Adipose tissue (tissue), 3 donors: Measurements from ENCODE around the gene TVP23A. TPM values are rescaled to one million over a fixed set of nuclear protein-coding genes. Genes with fewer than 3 reads are reported as not detected.

Source experiments
- H3K27ac ChIP-seq: one replicate; pipeline ENCODE4 v1.5.1; 2013; ENCODE audit warnings: low read depth, low read length
- WGBS, 3 donors: extraction: QIAGEN DNeasy Blood & Tissue Kit; methylation state at CpG; one replicate each; pipeline ENCODE4 v1.1.7; 2013; 5-methylcytosine and 5-hydroxymethylcytosine counted together
- polyA plus RNA-seq, 3 donors: library from polyadenylated mRNA; stranded (reverse); fragments of 200-250 nt; gene quantifications; one replicate each; pipeline ENCODE4 v1.2.3, GENCODE V29; 2013
- donor health status: healthy with polysubstance abuse.
- donor health status: Bipolar disorder and iron deficiency.
- donor health status: healthy.

The TVP23A gene
- polyA plus RNA-seq, 3 donors, result 0.06 to 0.56 (median 0.49) TPM

DNA sequence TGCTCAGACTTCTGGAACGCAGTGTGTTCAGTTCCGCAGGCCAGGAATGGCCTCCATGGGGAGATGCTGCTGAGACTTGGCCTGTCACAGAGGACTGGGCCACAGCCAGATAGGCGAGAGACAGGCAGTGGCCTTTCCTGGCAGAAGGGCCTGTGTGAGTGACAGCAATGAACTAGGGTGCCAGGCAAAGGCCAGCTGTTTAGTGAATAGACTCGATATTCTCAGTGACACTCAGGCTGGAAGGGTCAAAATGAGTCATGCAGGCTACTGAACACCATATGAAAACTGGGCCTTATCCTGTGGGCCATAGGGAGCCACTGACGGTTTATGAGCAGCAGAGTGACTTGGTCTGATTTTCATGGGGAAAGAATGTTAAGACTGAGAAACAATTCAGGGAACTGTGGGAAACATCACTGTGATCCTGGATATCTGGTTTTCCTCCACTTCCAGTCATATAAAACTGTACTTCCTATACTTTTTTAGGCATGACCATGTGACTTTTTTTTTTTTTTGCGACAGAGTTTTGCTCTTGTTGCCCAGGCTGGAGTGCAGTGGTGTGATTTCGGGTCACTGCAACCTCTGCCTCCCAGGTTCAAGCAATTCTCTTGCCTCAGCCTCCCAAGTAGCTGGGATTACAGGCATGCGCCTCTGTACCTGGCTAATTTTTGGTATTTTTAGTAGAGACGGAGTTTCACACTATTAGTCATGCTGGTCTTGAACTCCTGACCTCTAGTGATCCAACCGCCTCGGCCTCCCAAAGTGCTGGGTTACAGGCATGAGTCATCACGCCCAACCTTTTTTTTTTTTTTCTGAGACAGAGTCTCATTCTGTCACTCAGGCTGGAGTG lies 80.1 kb downstream of the TVP23A start:
- 45 to 61% (median 54%) methylated on average over 11 to 12 of the region's 12 CpGs for WGBS, 3 donors
- no peak overlapping the region for H3K27ac ChIP-seq

DNA sequence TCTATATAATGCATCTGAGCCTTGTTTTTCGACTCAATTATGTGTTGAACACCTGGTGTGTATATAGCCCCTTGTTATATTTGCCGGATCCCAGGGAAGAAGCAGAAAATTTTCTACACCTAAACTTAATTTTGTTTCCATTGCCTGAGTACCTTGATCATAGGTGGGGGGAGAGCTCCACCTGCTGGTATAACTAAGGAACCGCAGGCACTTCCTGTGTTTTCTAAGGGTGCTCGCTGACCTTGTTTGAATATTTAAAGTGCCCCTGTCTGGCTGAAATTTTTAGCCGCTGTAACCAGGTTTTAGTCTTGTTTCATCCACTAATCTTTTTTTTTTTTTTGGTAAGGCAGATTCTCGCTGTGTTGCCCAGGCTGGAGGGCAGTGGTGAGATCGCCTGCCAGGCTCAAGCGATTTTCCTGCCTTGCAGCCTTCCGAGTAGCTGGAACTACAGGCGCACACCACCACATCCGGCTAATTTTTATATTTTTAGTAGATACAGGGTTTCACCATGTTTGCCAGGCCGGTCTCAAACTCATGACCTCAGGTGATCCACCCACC lies 81.4 kb downstream of the TVP23A start:
- H3K27ac ChIP-seq, result no peak overlapping the region
- WGBS, 3 donors, result 21 to 29% (median 27%) methylated on average over 12 of the region's 12 CpGs

DNA sequence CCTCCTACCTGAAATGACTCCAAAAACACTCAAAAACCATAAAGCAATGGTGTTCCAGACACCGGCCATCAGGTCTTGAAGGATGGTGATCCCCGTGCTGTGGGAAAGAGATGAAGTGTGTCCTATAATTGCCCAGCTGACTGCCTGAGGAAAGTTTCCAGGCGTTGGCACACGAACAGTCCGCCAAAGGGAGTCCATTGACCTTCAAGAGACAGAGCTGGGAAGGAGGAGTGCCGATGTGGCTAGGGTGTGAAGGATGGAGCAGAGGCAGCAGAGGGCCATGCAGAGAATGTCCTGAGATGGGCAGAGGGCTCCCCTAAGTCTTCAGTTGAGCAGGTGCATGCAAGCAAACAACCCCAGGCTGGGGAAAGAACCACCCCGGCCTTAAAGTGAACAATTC lies 86.8 kb downstream of the TVP23A start:
- 62 to 90% (median 88%) methylated on average over 7 of the region's 7 CpGs for WGBS, 3 donors
- no peak overlapping the region for H3K27ac ChIP-seq

DNA sequence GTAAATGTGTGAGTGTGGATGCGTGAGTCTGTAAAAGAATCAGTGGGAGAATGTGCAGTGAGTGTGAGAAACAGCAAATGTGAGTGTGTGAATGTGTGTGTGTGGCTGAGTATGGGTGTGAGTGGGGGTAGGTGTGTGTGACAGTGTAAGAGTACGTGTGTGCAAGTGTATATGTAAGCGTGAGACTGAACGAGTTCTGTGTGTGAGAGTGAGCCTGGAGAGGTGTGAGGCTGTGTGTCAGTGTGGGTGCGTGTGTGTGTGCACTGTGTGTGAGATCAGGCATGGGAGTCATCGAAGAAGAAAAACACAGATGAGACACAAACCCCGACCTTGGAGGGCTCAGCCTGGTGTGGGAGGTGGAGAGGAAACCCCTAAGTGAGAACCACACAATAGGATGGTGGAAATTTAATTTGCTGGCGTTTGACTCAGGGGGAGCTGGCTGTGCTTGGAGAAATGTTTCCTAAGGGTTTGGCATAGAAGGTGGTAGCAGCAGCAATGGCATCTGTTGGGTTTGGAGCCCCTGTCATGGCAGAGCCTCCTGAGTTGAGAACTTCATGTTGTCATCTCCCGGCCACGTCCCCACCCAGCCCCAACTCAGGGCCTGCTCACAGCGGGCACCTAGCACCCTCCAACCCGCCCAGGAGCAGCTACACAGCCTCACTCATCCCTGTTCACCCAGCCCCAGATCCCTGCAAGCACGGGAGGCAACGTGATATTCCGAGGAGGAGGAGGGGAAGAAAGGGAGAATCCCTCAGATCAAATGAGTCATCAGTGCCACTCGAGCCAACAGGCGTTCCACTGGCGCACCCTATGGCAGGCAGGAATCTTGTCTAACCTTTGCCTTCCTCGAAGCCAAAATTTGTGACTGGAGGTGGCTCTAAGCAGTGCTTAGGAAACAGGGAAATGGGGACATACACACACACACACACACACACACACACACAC lies 89.2 kb downstream of the TVP23A start:
- 74 to 79% (median 78%) methylated on average over 19 of the region's 19 CpGs for whole genome bisulfite sequencing, 3 donors

DNA sequence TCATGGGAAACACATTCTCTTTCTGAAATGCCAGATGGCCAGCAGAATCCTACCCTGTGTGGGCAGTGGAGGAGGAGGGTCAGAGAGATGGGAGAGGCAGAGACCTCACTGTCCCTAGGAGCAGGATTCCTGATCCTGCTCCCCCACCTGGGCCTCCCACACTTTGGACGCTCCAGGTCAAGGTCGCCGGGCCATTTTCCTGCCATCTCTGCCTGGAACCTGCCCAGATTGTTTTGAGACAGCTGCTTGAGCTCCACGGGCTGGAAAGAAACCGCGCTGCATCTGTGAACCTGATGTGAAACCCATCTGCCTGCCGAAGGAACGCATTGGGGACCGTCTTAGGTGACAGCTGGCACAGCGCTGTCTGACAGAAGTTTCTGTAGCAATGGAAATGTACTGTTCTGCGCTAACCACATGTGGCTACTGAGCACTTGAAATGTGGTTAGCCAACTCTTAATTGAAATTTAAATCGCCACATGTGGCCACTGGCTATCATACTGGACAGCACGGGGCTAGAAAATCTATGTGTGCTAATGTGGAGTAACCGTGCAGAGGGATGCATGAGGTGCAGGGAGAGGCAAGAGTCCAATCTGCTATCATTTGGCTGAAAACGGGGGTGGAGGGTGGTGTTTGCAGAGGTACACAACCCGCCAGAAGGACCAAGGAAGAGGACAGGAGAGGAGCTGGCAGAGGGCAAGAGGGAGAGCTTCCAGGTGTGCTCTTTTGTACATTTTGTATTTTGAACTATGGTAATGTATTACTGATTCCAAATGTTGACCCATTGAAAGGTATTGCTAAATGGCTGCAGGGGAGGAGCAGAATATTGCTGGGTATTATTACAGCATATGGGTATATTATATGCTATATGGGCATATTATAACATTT lies 90.3 kb downstream of the TVP23A start:
- no peak overlapping the region for H3K27ac ChIP-seq
- WGBS, 3 donors, result 42 to 77% (median 66%) methylated on average over 16 of the region's 16 CpGs

More for the DNA sequence above, 89.2 kb downstream of the TVP23A start:
- H3K27ac ChIP-seq, result no peak overlapping the region

Other genes with a start within 250 kb of the TVP23A start
- gene EMP2, start 238.2 kb downstream of the TVP23A start, polyA plus RNA-seq, result 10 to 100 TPM; 14.0 to 52.4 (median 23.5) TPM
- under 1 TPM in 2 of 3 donors, not detected in 1; 0.10 to 0.28 TPM for gene TEKT5, start 123.9 kb downstream of the TVP23A start, polyA plus RNA-seq
- 10 to 100 TPM; 26.9 to 31.1 (median 31.0) TPM for gene NUBP1, start 75.0 kb downstream of the TVP23A start, polyA plus RNA-seq
- 10 to 100 TPM in 1 of 3 donors, 1 to 10 TPM in 2; 2.9 to 12.1 (median 7.6) TPM for gene CIITA, start 58.4 kb upstream of the TVP23A start, polyA plus RNA-seq
- 10 to 100 TPM; 26.2 to 45.1 (median 44.9) TPM for gene DEXI, start 123.7 kb upstream of the TVP23A start, polyA plus RNA-seq
- 10 to 100 TPM in 1 of 3 donors, 1 to 10 TPM in 2; 4.9 to 10.9 (median 7.9) TPM for gene CLEC16A, start 125.8 kb upstream of the TVP23A start, polyA plus RNA-seq